Renal cortical epithelial cell (primary cell): ENCODE measurements around the gene OR6B3. TPM values are rescaled to one million over a fixed set of nuclear protein-coding genes. Genes with fewer than 3 reads are reported as not detected.

Experiments used
- DNase-seq: peaks from one replicate; pipeline ENCODE4 v3.0.0-alpha.2; 2011; ENCODE audit warnings: low read depth
- total RNA-seq: library from RNA; depleted of rRNA; stranded (reverse); fragments of >200 nt; gene quantifications from 2 replicates; pipeline ENCODE4 v1.2.3, GENCODE V29; 2014

OR6B3 gene
- total RNA-seq, 1 donor from 2014 or later, result not detected

DNA sequence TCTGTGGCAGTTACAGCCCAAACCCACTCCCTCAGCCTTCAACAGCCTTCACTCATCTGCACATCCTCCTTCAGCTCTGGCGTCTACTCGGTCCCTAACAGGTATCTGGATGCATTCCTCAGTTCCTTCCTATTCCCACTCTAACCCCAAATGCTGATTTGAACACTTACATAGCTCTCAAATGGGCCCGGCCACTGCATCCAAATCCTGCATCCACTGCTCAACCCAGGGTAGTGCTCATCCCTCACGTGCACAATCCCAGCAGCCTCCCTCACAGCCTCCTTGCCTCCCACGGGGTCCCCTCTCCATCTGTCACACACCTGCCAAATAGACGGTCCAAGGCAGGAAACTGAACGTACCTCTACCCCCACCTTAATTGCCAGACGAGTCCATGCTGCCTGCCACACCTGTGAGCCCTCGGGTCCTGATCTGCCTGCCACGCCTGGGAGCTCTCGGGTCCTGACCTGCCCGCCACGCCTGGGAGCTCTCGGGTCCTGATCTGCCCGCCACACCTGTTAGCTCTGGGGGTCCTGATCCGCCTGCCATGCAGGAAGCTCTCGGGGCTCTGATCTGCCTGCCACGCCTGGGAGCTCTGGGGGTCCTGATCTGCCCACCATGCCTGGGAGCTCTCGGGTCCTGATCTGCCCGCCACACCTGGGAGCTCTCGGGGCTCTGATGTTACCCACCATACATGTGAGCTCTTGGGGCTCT lies 9.9 kb downstream of the OR6B3 start:
- DNase-seq, result no peak

DNA sequence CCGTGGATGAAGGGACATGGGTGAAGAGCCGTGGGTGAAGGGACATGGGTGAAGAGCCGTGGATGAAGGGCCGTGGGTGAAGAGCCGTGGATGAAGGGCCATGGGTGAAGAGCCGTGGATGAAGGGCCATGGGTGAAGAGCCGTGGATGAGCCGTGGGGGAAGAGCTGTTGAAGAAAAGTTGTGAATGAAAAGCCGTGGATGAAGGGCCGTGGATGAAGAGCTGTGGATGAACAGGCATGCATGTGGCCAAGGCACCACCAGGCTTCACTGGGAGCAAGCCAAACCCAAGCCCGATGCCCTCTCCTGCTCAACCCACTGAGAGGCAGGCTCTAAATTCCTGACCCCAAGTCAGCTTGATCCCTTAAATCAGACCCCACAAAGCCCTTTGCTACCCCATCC lies 10.6 kb downstream of the OR6B3 start:
- DNase-seq, result no peak

DNA sequence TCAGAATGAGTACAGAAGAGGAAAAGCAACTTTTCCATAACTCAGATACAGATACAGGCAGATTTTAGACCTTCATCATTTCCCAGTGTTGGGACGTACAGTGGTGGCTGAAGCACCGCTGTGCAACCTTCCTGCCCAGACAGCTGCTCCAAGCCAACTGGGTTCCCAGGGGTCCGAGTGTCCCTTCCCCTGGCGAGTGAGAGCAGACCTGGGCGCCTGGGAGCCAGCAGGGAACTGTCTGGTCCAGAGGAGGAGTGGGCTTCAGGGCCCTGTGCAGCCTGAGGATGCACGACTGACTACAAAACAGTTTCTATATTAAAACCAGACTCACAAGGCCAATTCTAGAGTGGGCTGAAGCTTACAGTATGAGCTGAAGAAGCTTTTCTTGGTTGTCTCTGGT lies 12.0 kb downstream of the OR6B3 start:
- no peak for DNase-seq

DNA sequence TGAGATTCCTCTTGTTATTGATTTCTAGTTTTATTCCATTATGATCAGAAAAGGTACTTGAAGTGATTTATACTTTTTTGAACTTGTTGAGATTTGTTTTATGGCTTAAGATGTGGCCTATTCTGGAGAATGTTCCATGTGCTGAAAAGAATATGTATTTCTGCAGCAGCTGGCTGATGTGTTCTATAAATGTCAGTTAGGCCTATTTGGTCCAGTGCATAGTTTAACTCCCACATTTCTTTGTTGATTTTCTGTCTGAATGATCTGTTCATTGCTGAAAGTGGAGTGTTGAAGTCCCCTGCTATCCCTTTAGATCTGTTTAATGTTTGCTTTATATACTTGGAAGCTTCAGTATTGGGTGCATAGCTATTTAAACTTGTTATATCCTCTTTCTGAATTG lies 16.0 kb downstream of the OR6B3 start:
- no peak for DNase-seq

DNA sequence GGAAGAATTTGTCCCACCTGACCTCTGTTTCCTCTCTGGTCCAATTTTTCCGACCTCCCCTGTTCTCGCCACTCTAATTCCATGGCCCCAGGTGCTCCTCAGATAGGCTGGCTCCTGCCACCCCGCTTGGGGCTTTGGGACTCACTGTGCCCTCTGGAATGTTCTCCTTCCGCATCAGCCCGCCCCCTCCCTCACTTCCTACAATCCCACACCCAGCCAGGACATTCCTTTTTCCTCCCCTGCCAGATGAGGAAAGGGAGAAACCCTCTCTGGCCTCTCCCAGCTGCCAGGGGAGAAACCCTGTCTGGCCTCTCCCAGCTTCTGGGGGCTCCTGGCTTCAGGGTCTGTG lies 20.0 kb downstream of the OR6B3 start:
- DNase-seq, result no peak

DNA sequence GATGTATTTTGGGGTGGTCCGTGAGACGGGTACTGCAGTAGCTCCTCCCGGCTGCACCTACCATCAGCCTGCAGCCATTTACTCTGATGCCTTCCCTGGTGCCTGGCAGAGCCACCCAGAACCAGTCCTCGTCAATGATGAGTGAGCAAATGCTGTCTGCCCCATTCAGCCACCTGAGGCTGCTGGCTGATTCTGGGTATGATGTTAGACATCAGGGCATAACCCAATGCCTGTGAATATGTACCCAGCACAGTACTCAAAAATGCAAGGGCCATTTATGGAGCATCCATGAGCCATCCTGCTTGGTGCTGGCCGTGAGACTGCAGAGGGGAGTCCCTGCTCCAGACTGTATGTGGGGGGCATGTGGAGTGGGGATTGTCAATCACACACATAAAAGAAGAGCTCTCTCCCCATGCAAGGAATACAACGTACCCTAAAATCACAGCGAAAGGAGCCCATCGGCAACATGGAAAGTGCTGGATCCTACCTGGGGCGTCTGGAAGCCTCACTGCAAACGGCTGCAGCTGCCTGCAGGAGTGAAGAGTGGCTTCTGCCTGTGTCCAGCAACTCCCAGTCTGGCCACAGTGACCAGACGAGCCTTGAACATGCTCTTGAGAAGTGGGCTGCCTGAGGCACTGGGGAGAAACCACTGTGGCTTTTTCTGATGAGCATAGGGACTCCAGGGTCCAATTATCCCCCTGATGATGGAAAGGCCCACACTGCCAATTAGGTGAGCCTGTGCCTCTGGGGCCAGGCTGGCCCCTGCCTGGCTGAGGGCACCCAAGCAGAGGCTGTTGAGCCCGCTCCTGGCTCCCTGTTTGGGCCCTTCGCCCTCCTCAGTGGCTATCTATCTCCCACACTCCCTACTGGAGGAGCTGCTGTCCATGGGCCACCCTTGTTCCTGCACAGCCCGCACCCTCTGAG lies 20.7 kb downstream of the OR6B3 start:
- DNase-seq, result no peak

DNA sequence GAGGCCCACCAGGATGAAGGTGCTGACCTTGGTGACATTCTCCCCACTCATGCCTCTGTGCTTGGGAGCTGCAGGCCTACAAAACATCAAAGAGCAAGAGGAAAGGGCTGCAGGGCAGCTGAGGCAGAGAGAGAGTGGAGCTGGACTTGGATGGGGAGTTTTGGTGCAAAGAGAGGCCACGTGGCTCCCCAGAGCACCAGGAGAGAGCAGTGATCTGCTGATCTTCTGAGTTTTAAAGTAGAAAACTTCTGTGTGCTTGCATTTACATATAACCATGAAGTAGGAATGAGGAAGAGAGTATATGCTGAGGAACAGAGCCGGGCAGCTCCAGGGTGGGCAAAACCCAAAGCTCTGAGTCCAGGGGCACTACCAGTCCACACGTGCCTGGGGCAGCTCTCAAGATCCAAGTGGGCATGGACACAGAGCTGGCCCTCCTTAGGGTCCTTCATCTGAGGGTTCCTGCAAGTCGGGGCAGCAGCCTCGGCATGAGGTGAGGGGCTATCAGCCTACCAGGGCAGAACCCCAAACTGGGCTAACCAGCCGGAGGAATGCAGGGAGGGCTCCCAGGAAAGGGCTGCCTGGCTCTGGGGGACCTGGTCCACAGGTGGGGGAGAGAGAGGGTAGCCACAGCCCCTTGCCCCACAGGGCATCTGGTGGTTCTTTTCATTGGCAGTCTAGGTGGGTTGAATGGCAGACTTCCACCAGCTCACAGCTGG lies 22.8 kb downstream of the OR6B3 start, which contains the start of gene OR6B2:
TSS of gene OR6B2 (minus strand) at position 51 of the 716 bp plus-strand sequence. CDS start at position 51, 0 bp downstream.
- DNase-seq, result no peak

DNA sequence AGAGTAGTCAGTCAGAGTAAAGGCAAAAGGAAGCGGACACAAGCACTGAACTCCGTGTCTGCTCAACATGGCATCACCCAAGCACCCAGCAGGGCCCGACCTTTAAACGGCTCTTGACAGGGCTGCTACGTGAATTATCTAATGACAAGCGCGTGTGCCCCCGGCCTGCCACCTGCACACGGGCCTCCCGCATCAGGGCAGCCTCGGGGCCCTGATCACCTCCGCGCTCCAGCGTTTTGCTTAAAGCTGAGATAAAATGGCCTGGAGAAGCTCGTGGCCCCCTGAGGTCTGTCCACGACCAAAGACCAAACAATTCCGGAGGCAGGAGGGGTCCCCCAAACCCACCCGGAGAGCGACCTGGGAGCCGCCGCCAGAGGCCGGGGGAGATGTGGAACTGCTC lies 28.6 kb downstream of the OR6B3 start:
- DNase-seq, result no peak

DNA sequence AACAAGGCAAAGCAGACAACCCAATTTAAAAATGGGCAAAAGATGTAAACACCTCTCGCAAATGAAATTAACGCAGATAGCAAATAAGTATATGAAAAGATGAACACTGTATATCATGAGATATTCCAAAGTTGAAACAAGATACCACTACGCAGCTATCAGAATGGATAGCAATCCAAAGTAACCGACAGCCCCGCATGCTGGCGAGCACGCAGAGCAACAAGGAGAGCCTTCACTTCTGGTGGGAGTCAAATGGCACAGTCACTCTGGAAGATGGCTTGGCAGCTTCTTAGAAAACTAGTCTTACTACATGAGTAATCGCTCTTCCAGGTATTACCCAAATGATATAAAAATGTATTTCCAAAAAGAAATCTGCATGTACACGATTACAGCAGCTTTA lies 29.5 kb downstream of the OR6B3 start:
- no peak for DNase-seq

DNA sequence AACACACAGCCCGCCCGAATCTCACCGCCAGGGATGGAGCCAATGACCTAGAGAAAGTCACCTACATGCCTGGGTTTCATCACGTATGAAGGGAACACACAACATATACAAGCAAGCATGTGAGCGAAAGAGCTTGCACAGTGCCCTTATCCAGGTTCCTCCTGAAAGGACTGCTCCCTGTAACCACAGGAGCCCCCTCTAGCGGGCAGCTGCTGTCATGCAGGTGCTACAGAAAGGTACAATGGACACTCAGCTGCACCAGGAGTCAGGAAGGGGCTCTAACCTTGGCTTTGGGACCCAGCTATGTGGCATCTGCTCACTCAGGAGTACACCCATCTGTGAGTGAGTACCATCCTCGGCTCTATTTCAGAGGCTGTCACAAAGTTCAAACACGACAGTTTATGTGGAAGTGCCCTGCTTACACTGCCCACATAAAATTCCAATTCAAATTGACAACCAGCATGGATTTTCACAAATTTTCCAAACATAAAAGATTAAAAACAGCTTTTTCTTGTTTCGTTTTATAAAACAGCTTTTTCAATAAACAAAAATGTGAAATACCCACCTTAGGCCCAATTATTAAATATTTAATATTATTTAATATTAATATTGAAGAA lies 31.7 kb downstream of the OR6B3 start:
- peak; percentile 61 for DNase-seq

DNA sequence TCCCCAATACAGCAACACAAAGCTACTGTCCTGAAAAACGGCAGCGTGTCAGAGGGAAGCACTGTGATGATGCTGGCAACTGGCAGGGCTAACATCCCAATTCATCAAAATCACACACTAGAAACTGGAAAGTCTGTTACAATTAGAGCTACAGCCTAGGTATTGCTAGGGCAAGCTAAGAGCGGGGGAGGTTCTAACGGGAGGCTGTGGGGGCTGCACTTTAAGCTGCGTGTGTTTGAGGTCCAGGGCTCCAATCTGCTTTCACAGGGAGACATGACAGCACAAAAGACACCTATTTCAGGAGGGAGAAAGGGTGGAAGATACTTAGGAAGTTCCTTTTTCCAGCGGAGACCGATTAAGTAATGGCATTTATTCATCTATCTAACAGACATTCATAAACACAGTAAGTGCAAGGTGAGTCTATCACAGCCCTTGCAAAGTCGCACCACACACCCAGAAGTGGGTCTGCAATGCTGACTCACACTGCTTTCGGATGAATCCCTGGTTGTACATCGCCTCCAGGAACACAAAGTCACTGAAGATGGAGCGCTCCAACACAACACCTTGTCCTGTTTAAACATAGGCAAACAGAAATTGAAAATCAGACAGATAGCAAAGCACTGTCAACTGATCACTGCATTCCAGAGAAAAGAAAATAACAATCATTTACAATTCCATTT lies 35.1 kb downstream of the OR6B3 start:
- DNase-seq, result no peak

DNA sequence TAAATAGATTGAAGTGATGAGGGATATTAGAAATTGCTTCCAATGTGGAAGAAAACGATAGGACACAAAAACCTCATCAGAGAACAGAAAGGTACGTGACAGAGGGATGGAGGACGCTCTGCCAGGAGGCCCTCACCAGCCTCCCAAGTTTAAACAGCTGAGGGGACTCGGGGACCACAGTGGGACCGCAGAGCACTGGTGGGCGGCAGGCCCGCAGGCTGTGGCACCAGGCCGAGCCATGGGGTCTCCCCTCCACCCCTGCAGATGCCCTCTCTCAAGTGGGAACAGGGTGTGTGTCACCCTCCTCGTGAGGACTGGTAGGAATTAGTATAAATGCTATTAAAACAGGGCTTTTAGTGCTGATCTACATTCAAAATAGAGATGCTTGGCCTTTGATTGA lies 39.0 kb downstream of the OR6B3 start:
- DNase-seq, result no peak

DNA sequence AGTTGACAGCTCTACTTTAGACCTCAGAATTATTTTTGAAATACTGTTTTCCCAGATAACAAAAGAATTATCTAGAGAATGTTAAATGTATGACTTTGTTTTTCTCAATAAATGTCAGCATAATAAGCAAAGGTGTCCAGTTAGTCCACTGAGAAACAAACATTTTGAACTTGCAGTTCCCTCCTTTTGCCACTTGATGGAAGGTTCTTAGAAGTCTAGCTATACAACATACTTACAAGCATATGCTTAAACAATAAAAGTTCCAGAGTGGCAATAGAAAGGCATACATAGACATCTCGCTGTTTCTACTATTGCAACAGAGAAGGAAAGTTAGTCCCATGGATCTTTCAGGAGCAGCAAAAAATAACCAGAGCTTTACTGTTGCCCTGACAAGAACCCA lies 40.0 kb downstream of the OR6B3 start:
- DNase-seq, result peak; percentile 27

DNA sequence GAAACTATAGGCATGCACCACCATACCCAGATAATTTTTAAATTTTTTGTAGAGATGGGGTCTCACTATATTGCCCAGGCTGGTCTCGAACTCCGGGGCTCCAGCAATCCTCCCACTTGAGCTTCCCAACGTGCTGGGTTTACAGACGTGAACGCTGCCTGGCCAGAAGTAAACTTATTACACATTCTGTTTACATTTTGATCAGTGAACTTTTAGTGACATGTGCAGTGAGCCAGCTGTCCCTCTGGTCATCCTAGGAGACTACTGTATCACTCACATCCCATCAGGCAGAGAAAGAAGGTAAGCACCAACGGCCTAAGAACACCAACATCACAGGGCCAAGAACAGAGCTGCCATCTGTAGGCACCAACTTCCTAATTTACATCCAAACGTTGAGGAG lies 50.3 kb downstream of the OR6B3 start:
- DNase-seq, result no peak

DNA sequence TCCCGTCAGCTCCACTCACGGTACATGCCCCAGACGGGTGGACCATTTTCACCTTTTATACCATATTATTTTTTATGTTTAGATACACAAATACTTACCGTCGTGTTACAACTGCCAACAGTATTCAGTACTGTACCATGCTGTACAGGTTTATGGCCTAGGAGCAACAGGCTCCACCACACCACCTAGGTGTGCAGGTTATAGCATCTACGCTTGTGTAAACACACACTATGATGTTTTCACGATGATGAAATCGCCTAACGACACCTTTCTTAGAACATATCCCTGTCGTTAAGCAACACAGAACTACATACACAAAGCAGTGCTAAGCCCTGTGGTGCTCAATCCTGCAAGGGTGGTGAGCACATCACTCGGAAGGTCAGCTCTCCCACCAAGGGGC lies 52.6 kb downstream of the OR6B3 start:
- DNase-seq, result no peak

DNA sequence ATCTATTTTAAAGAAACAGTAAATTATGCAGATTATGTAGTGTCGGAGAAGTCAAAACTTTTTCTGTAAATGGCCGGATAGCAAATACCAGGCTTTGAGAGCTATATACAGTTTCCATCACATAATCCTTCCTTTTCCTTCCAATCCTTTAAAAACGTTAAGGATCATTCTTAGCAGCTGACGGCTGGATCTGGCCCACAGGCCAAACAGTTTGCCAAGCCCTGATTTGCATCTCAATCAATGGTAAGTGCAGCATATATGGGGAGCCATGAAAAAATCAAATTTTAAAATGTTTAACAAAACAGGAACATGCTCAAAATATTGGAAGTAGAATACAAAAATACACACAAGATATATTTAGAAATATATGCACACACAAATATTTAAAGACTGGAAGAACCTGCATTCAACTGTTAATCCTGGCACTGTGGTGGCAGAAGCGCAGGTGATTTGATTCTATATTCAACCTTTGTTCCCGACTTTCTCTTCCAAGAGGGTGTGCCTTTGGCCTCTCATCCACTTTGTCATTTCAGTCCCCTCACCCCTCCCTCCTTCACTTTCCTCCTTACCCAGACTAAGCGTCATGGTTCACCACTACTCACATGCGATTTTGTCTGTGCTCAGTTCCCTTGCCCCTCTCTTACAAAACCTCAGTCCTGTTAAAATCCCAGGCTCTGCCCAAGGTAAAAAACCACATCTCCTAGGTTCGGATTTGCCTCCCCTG lies 55.5 kb downstream of the OR6B3 start:
- DNase-seq, result no peak

Other genes starting within 250 kb of the OR6B3 start
- 158 and 170 TPM in 2 replicates for gene NDUFA10, start 28.2 kb downstream of the OR6B3 start, total RNA-seq
- not detected in 2 replicates for gene OR6B2, start 23.1 kb downstream of the OR6B3 start, total RNA-seq
- 34.7 and 41.8 TPM in 2 replicates for gene COPS9, start 82.8 kb upstream of the OR6B3 start, total RNA-seq
- gene OTOS, start 87.1 kb upstream of the OR6B3 start, total RNA-seq, result not detected in 2 replicates